Suppressor macrophage treated with lipopolysaccharide for 4 hours (primary cell): ENCODE data around the gene NTHL1.
"Not testable (repeated sequence)": the region's sequence is repeated elsewhere in the genome, so short reads cannot be mapped to it uniquely, and the experiment has no call there.

Source experiments
- DNase-seq: peaks from one replicate; pipeline ENCODE4 v3.0.0-alpha.2; 2020

The NTHL1 gene

GRCh38 chr16:2040041-2040786, 7.4 kb downstream of the NTHL1 start:
- no peak for DNase-seq

GRCh38 chr16:2039274-2040031, 8.2 kb downstream of the NTHL1 start:
- DNase-seq = no peak

- no peak for DNase-seq
These were observed 9.0 kb downstream of the NTHL1 start for GRCh38 chr16:2038382-2039231.

GRCh38 chr16:2037647-2038381, 9.8 kb downstream of the NTHL1 start:
- no peak for DNase-seq

- no peak for DNase-seq
These were observed 10.5 kb downstream of the NTHL1 start for GRCh38 chr16:2037115-2037514.

- no peak for DNase-seq
These were observed 11.3 kb downstream of the NTHL1 start for GRCh38 chr16:2036200-2036966.

GRCh38 chr16:2035431-2036199, 12.0 kb downstream of the NTHL1 start:
- no peak for DNase-seq

- no peak for DNase-seq
These were observed 12.8 kb downstream of the NTHL1 start for GRCh38 chr16:2034696-2035430.

- DNase-seq = not testable (repeated sequence)
These were observed 13.5 kb downstream of the NTHL1 start for GRCh38 chr16:2033909-2034695.

- DNase-seq = no peak
These were observed 14.4 kb downstream of the NTHL1 start for GRCh38 chr16:2033057-2033908.

GRCh38 chr16:2032285-2033056, 15.2 kb downstream of the NTHL1 start:
- DNase-seq = no peak

- DNase-seq = no peak
These were observed 16.5 kb downstream of the NTHL1 start for GRCh38 chr16:2031081-2031577.

GRCh38 chr16:2030036-2030435, 17.6 kb downstream of the NTHL1 start:
- no peak for DNase-seq

- no peak for DNase-seq
These were observed 18.3 kb downstream of the NTHL1 start for GRCh38 chr16:2029350-2029749.

- no peak for DNase-seq
These were observed 18.9 kb downstream of the NTHL1 start for GRCh38 chr16:2028620-2029220.

GRCh38 chr16:2028146-2028545, 19.5 kb downstream of the NTHL1 start:
- DNase-seq = no peak
